NB4 (cell line): Measurements from ENCODE around the gene IMMP2L.

Experiments
- CTCF ChIP-seq: IDR thresholded peaks from one replicate; pipeline ENCODE4 v1.5.1; 2012; ENCODE audit warnings: low read depth, low read length
- POLR2A ChIP-seq: IDR thresholded peaks from 2 replicates; pipeline ENCODE4 v1.6.1; 2011; ENCODE audit warnings: mild to moderate bottlenecking; ENCODE audit not compliant: insufficient read length; ENCODE audit errors: extremely low read depth

- TF ChIP-seq CTCF: no peak
- no peak for TF ChIP-seq POLR2A
These were observed 479.9 kb downstream of the IMMP2L start for GRCh38 chr7:111082351-111082750.
